ENCODE measurements around the gene GABRG3.

GABRG3 gene

DNA sequence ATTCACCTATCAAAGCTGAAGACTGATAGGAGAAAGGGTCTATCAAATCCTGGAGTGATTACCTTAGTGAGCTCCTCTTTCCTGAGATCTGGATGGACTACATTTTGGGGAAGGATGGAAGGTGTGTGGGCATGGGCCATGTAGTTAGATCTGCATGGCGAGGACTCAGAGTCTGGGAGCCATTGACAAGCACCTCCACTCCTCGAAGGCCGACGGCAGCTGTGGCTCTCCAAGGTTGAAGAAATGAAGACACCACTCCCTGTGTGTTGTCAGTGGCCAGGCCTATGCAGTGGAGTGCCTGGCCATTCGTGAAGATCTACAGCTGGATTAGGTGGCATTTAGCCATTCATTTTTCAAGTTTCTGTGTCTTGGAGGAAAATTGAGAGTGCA, 509.2 kb downstream of the GABRG3 start:
- Histone ChIP-seq H3K4me3 (no peak overlapping the region), H3K27ac (peak overlapping the region in 7 of 21 experiments; percentile 16 to 63 (median 32))

DNA sequence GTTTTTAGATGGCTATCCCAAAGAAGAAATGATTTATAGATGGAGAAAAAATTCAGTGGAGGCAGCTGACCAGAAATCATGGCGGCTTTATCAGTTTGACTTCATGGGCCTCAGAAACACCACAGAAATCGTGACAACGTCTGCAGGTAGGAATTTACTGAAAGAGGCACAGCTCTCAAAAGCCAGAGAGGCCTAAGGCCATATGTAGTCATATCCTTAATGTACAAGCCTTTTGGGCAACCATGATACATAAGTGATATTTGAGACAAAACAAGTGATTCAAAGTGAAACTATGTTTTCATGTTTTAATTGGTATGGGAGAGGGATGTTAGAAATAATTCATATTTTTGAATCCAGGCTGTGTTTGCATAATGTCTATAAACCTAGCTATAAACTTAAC, 509.7 kb downstream of the GABRG3 start:
- Histone ChIP-seq H3K27ac (peak overlapping the region in 1 of 21 experiments; percentile 28), H3K4me3 (no peak overlapping the region)

GRCh38 chr15:27481768-27482167, 510.8 kb downstream of the GABRG3 start:
- no peak overlapping the region for H3K4me3 ChIP-seq
- H3K27ac ChIP-seq: no peak overlapping the region

GRCh38 chr15:27482287-27482686, 511.3 kb downstream of the GABRG3 start:
- no peak overlapping the region for H3K27ac ChIP-seq
- no peak overlapping the region for H3K4me3 ChIP-seq

DNA sequence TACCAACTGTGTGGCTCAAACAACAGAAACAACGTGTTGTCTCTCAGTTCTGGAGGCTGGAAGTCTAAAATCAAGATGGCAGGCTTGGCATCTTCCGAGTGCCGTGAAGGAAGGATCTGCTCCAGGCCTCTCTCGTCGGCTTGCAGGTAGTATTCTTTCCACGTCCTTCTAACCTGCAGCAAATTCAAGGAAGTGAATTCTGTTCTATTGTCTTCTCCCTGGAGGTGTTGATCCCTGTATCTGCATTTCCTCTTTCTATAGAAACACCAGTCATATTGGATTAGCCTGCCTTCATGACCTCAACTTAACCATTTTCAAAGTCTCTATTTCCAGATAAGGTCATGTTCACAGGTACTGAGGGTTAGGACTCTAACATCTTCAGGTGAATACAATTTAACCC, 512.1 kb downstream of the GABRG3 start:
- no peak overlapping the region for H3K27ac ChIP-seq
- H3K4me3 ChIP-seq: no peak overlapping the region

DNA sequence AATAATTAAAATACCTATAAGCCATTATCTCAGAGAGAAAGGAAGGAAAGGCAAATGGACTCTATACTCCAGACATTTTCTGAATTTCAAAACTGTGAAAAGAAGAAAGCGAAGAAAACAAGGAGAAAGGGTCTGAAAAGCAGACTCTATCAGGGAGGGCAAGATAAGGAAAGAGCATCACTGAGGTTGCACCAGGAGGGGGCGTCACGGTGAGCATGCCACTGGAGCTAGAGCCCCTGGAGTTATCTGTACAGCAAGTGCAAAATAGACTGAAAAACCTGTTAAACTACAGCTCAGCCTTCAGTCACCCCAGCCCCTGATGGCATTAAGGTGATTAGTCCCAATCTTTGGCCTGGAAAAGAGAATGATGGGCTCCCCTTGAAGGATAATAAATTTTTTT, 514.3 kb downstream of the GABRG3 start:
- H3K4me3 ChIP-seq: no peak overlapping the region
- no peak overlapping the region for H3K27ac ChIP-seq

GRCh38 chr15:27486051-27486450, 515.1 kb downstream of the GABRG3 start:
- no peak overlapping the region for H3K27ac ChIP-seq
- no peak overlapping the region for H3K4me3 ChIP-seq

- H3K27ac ChIP-seq: no peak overlapping the region
- H3K4me3 ChIP-seq: no peak overlapping the region
These were observed 516.0 kb downstream of the GABRG3 start for GRCh38 chr15:27486683-27487647.

- H3K4me3 ChIP-seq: no peak overlapping the region
These were observed 516.9 kb downstream of the GABRG3 start for GRCh38 chr15:27487846-27488245.

DNA sequence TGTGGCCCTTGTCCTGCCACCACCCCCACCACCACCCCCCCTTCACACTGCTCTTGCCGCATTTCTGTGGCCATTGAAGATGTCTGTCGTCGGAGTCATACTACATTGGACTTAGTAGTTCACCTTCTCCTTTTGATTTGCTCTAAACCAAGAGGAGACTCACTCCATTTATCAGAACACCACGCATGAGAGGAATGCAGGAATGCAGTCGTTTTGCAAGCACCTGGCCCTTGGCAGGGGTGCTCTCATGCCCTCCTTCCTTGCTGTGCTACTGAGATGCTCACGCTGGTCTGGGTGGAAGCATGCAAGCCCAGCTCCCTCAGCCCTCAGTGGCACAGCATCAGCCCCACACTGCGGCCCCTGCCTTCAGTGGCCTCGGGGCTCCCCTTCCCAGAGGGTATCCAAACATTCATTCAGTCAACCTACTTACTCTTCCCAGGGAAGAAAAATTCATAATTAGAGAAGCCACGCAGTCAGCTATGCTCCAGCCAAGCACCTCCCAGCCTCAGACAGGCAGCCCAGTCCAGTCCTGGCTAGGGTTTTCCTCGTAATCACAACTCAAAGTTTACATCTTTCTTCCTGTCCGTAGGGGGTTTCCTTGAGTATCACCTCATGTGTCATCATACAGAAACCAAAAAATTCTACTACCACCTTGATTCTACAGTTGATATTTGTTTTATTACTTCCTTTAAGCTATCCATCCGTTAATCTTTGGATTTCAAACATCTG, 520.0 kb downstream of the GABRG3 start:
- no peak overlapping the region for H3K27ac ChIP-seq
- no peak overlapping the region for H3K4me3 ChIP-seq

More at GRCh38 chr15:27487846-27488245, 516.9 kb downstream of the GABRG3 start:
- H3K27ac ChIP-seq: no peak overlapping the region

DNA sequence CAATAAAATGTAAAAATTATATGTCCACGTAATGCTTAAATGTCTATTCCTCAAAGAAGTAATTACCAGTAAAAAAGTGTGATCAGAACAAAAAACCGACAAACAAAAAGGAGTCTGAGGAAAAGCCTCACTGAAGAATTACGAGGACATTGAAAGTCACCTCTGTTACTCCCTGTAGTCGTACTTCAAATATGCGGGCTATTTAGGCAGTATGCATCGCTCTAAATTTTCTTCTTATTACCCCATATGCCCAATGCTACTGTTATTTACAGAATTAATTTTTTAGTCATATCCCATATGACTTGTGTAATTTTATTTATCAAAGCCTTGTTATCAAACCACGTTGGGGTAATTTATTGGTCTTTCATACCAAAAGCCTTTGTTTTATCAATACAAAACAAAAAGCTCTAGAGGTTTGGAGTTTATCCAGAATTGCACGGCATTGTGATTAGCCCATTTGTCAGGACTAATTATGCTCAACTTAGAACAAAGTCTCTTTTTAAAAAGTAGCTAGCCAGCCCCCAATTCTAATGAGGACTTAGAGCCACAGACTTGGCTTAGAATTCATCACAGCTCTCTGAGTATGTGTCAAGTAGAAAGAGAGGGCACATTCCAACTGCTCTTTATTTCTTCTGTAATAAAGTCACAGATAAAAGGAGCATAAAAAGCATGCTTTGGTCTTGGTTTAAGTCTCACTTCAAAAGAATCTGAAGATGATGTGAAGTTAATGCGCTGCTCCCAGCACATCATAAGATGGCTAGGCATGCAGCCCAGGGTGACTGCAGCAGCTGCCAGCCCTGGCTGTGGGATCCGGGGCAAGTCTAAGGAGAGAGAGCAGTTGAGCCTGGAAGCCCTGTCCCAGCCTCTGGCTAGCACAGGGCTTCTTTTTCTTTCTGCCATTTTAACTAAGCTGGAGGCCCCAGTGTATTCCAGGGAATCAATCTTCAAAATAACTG, 521.0 kb downstream of the GABRG3 start:
- Histone ChIP-seq H3K27ac (no peak overlapping the region), H3K4me3 (no peak overlapping the region)

- no peak overlapping the region for H3K27ac ChIP-seq
- no peak overlapping the region for H3K4me3 ChIP-seq
These were observed 525.0 kb downstream of the GABRG3 start for GRCh38 chr15:27495963-27496459.

GRCh38 chr15:27498700-27499099, 527.7 kb downstream of the GABRG3 start:
- Histone ChIP-seq H3K4me3 (no peak overlapping the region), H3K27ac (no peak overlapping the region)

- Histone ChIP-seq H3K27ac (no peak overlapping the region), H3K4me3 (no peak overlapping the region)
These were observed 528.2 kb downstream of the GABRG3 start for GRCh38 chr15:27499191-27499590.

DNA sequence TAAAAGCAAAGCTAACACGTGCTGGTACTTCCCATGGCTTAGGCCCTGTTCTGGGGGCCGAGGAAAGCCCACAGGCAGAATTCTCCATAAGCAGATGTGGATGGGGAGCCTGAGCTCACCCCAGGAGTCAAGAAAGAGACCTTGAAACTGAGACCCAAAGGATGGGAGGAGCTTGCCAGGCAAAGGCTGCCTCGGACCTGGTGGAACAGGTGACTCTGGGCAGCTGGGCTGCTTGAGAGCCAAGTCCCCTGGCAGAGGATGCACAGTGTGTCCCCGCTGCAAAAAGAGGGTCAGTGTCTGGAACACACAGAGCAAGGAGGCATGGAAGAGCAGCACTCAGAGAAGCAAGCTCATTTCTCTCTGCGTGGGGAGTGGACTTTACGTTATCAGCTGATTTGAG, 528.7 kb downstream of the GABRG3 start:
- Histone ChIP-seq H3K4me3 (no peak overlapping the region), H3K27ac (no peak overlapping the region)

DNA sequence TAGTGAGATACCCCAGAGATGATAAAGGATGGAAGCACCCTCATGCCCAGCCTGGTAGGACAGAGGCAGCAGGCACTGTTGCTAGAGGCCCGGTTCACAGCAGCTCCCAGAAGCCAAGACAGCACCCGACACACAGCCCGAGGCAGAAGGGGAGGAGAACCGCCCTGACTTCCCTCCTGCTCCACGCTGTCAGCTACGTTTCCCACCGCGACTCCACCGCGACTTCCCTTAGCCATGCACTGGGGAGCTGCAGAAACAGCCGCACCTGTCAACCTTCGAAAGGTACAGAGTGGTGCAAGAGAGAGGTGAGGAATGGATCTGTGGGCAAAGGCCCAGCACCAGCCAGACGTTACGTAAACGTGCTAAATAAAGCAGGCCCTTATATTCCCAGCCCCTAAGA, 529.2 kb downstream of the GABRG3 start:
- H3K27ac ChIP-seq: no peak overlapping the region
- no peak overlapping the region for H3K4me3 ChIP-seq

DNA sequence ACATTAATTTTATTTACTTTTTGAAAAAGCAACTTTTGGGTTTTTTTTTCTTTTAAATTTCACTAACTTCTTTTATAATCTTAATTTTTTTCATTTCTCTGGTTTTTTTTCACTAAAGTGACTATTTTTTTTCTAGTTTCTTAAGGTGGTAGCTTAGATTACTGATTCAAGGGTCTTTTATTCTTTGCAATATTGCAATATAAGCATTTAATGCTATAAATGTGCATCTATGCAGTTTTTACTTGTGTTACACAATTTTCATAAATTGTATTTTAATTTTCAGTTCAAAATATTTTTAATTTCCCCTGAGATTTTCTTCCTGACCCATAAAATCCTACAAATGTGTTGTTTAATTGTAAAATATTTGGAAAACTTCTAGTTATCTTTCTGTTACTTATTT, 535.8 kb downstream of the GABRG3 start:
- no peak overlapping the region for H3K4me3 ChIP-seq
- no peak overlapping the region for H3K27ac ChIP-seq

DNA sequence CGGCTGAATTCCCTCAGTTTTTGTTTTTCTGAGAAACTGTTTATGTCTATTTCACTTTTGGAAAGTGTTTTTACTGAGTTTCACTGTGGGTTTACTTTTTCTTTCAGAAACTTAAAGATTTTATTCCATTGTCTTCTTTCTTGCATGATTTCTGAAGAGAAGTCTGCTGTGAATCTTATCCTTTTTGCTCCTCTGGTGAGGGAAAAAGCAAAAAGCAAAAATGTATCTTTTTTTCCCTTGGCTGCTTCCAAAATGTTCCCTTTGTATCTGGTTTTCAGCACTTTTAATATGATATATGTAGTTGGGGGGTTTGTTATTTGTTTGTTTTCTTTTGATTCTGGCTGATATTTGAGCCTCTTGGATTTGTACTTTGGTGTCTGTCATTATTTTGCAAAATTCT, 538.0 kb downstream of the GABRG3 start:
- no peak overlapping the region for H3K4me3 ChIP-seq
- H3K27ac ChIP-seq: no peak overlapping the region

- peak overlapping the region in 1 of 21 experiments; percentile 51 for H3K27ac ChIP-seq
- H3K4me3 ChIP-seq: no peak overlapping the region
These were observed 541.5 kb downstream of the GABRG3 start for GRCh38 chr15:27512281-27513001.

Measured in skin epidermis (tissue), 12 donors.